H4 (cell line): ENCODE results near the gene HCN4. TPM values are rescaled to one million over a fixed set of nuclear protein-coding genes. Genes with fewer than 3 reads are reported as not detected.

Source experiments
- DNase-seq: peaks from one replicate; pipeline ENCODE4 v3.0.0-alpha.2; 2015; ENCODE audit warnings: low spot score
- total RNA-seq: library from RNA; depleted of rRNA; stranded (reverse); fragments of >200 nt; shearing (Covaris generic); gene quantifications from 2 replicates; pipeline ENCODE4 v1.2.3, GENCODE V29; 2014; rRNA removed

HCN4 gene
- 0.04 TPM in 2 replicates for total RNA-seq

GRCh38 chr15:73368301-73369136 lies at the start of gene HCN4:
Gene HCN4 (minus strand): TSS chr15:73368958. CDS start chr15:73368270, 688 bp downstream.
- DNase-seq: no peak

DNA sequence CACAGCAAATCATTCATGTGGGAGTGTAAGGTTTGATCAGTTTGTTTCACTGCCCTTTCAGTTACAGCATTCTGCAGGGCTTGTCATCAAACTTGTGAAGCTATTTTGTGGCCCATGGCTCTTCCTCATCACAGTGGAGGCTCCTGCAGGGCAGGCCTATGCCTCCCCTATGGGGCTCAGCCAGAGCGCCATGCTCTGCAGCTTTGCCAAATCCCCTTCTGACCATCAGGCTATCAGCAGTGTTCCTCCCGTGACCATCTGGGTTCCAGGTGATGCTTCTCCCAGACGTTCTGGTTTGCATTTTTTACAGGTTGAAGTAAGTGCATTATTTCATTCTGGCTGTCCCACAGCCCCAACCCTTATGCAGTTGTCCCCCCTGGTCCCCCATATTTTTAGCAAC lies 46.1 kb upstream of the HCN4 start:
- no peak for DNase-seq

DNA sequence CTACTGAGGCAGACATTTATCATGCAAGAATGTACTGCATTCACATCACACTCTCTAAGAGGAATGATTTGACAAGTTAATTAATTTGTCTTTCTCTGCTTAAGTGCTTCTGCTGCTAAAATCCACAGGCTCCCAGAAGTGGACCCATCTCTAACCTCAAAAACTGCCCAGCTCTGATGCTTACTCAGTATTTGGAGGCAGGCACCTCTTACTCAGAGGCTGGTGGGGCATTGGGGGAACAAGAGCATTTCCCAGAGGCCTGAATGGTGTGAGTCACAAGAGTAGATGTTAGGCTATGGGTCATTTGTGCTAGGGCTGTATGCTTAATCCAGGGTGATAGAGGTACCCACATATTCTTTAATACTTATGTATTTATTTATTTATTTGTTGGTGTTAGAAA lies 34.4 kb upstream of the HCN4 start:
- DNase-seq: no peak

GRCh38 chr15:73400222-73400621 lies 31.5 kb upstream of the HCN4 start:
- peak; percentile 75 for DNase-seq

GRCh38 chr15:73398861-73399260 lies 30.1 kb upstream of the HCN4 start:
- DNase-seq: no peak

DNA sequence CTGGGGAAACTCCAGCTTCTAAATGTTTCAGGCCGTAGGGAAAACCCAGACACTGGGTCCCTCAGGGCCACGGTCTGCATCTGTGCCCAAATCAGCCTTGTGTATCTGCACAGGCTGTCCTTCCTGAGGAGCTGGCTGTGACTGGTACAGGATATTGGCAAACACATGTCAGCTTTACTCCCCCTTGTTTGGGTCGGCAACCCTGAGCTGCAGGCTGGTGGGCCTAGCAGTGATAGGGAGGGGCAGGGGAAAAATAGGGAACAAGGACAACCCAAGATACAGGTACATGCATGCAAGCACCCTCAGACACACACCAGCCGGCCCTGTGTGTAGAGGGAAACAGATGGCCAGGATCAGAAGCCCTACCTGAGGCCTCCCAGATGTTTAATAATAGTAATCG lies 28.7 kb upstream of the HCN4 start:
- no peak for DNase-seq

- no peak for DNase-seq
Observed at GRCh38 chr15:73395671-73396070, 26.9 kb upstream of the HCN4 start.

- DNase-seq: no peak
Observed at GRCh38 chr15:73394782-73395181, 26.0 kb upstream of the HCN4 start.

DNA sequence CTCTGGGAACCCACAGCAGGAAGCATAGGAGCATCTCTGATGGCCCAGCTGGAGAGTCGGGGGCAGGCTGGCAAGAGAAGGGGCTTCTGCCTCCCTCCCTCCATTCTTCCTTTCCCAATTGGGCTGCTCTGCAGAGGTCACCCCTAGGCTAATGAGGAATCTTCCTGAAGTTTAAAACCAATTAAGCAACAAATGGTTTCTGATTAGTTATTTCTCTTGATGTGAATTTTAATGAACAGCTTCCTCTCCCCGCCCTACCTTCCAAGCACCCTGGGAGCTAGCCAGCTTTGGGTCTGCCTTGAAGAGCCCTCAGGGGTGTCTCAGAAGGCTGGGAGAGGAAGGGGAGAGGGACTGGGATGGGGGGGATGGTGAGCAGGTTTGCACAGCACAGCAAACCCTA lies 24.6 kb upstream of the HCN4 start:
- no peak for DNase-seq

- no peak for DNase-seq
Observed at GRCh38 chr15:73392025-73392424, 23.3 kb upstream of the HCN4 start.

DNA sequence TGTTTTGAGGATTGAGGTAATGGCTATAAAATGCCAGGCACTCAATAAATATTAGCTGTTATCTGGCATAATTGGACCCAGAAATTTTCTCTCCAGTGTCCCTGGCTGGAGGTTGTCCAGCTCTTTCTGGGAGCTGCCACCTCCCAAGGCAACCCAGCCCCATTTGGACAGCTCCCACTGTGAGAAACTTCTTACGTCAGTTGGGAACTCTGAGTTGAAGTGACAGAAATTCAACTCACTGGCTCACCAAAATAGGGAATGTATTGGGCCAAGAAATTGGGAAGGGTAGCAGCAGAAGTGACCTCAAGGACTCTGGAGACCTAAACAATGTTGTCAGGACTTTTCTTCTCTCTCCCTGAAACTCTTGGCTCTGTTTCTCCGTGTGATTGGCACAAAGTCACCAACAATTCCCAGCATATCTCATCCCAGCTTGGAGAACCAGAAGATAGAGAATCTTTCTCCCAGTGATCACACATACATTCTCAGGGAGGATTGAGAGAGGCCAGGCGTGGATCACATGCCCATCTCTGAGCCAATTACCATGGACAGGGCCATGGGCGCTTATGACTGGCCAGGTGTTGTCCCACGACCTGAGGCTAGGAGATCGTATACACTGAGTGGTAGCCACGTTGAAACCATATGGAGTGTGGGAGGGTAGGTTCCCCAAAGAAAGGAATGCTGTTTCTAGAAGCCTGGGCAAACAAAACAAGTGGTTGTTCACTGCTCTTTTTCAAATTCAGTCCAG lies 22.5 kb upstream of the HCN4 start:
- DNase-seq: no peak

DNA sequence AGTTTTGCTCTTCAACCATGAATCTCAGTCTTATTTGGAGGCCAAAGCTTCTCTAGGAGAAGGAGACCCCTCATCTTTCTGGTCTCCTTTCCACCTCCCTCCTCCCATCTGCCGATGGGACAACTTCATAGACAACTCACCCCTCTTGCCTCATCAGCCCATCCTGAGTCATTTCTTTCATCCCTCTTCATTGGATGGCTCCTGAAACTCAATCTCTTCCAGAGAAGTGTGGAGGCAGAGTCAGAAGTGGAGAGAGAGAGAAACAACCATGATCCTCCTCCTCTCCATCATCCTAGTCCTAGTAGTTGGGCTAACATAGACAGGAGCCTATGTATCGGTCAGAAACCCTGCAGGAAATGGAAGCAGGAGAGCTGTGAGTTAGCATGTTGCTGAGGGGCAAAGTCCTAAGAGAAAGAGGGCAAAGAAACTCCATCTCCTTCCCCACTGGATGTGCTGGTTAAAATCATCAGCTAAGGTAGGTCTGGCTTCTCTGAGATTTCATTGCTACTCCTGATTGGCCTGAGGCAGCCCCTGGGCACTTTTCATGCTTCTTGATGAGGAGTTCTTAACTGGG lies 21.3 kb upstream of the HCN4 start:
- DNase-seq: no peak

GRCh38 chr15:73389539-73389938 lies 20.8 kb upstream of the HCN4 start:
- no peak for DNase-seq

GRCh38 chr15:73388256-73388781 lies 19.6 kb upstream of the HCN4 start:
- peak; percentile 66 for DNase-seq

DNA sequence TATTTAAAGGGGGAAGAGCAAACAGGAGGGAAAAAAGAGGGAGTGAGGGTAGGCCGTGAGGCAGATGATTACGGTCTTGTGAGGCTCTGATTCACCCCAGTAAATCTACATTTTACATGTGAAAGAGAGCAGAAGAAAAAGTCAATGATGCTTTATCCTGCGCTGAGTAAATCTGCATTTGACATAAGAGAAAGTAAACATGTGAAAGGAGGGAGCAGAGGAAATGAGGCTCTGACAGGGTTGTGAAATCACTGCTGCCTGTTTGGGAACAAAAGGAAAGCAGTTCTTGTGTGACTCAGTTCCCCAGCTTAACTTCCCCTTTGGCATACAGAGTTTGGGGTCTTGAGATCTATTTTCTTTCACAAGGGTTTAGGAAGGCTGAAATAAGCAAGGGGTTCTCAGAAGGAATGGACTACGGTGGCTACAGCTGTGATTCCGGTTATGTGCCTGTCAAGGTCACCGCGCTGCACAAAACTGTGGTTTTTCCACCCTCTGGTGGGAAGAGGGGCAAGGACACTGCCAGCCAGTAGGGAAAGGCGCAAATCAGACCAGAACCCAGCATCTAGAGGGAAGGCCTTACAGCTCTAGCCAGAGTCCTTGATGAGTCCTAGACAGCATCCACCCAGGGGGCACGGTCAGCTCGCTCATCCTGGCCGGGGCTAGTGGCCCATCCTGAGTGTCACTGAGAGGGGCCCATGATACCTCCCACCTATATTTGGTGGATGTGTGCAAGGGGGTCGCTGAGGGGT lies 18.9 kb upstream of the HCN4 start:
- DNase-seq: no peak

GRCh38 chr15:73386886-73387506 lies 18.2 kb upstream of the HCN4 start:
- no peak for DNase-seq

- DNase-seq: no peak
Observed at GRCh38 chr15:73386238-73386637, 17.5 kb upstream of the HCN4 start.

DNA sequence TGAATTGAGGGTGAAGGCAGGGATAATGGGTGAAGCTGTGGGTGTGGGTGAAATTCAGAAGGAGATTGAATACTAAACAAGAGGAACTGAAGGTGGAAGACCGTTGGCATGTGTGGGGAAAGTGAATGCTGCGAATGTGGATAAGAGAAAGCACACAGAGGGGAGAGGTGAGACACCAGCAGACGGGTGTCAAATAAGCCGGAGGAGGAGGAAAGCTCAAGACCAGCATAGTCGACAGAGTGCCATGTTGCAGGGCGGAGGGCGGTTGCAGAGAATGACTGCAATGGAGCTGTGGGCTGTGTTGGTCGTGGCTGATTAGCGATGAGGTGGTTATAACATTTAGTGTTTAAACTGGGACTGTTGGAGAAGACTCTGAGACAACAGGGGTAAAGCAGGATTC lies 16.4 kb upstream of the HCN4 start:
- DNase-seq: no peak

DNA sequence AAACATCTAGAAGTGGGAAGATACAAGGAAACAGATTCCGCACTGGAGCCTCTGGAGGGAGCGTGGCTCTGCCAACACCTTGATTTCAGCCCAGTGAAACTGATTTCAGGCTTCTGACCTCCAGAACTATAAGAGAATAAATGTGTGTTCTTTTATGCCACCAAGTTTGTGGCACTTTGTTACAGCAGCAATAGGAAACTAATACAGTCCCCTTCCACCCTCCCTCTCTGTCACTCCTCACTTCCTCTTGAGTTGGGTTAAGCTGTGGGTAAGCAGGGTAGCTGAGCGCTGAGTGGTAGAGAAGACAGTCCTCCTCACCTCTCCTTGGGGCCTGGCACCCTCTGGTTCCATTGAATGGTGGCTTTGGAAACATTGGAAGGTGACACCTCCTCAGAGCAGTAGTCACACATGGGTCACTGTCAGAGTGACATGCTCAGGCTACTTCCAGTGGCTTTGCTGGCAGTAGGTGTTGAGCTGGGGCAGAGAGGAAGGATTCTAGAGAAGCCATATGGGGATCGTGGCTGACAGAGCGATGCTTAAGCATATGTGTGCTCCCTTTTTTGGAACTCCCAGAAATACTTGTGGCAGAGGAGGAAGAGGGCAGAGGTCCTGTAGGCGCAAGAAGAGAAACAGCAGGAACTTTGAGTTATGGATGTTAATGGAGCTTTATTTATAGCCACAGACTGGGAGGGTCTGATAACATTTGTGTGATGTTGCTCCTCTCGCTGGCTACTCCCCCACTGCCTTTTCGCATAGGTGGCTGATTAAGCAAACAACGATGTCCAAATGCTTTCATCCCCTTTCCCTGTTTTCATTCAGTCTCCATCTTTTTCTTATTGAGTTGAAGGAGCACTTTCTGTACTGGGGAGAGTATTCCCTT lies 14.8 kb upstream of the HCN4 start:
- DNase-seq: no peak

DNA sequence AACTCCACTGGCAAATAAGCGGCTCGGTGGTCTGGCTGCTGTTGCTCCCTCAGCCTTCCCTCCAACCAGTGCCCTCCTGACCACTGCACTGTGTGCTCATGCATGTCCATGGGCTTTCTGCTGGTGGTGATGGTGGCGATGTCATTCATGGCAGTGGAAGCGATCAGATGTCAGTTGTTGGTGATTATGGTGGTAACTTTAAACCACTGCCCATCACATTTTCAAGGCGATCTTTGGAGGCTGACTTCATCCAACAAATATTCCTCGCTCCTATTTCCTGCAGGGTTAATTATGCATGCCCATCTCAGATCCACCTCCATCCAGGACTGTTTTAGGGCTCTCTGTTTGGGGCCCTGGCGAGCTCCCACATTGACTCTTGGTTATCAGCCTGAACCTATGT lies 13.4 kb upstream of the HCN4 start:
- DNase-seq: no peak
